NCI-H187 treated with DMSO at 0.1 percent for 48 hours (cell line): ENCODE results near the gene SLC25A21.
A peak's percentile ranks its signal among the peaks of the same experiment; 100 is the strongest.
"Not testable (repeated sequence)": the region's sequence is repeated elsewhere in the genome, so short reads cannot be mapped to it uniquely, and the experiment has no call there.

Source experiments
- DNase-seq: peaks from one replicate; lab custom pipeline; 2025; lab: John Stamatoyannopoulos, UW

The SLC25A21 gene

GRCh38 chr14:36986407-36986806 is 186.0 kb downstream of the SLC25A21 start:
- no peak for DNase-seq

- DNase-seq: no peak
Observed at GRCh38 chr14:36981832-36982529, 190.4 kb downstream of the SLC25A21 start.

- DNase-seq: not testable (repeated sequence)
Observed at GRCh38 chr14:36980413-36980812, 192.0 kb downstream of the SLC25A21 start.

GRCh38 chr14:36979863-36980262 is 192.5 kb downstream of the SLC25A21 start:
- DNase-seq: no peak

GRCh38 chr14:36976571-36977023 is 195.8 kb downstream of the SLC25A21 start:
- no peak for DNase-seq

GRCh38 chr14:36975834-36976233 is 196.6 kb downstream of the SLC25A21 start:
- peak; percentile 61 for DNase-seq

- DNase-seq: no peak
Observed at GRCh38 chr14:36974985-36975384, 197.4 kb downstream of the SLC25A21 start.

- DNase-seq: no peak
Observed at GRCh38 chr14:36973806-36974442, 198.5 kb downstream of the SLC25A21 start.

GRCh38 chr14:36971263-36971855 is 201.0 kb downstream of the SLC25A21 start:
- no peak for DNase-seq

GRCh38 chr14:36967892-36968555 is 204.4 kb downstream of the SLC25A21 start:
- DNase-seq: no peak

GRCh38 chr14:36955967-36956366 is 216.4 kb downstream of the SLC25A21 start:
- no peak for DNase-seq

GRCh38 chr14:36955376-36955775 is 217.0 kb downstream of the SLC25A21 start:
- DNase-seq: no peak

- DNase-seq: no peak
Observed at GRCh38 chr14:36952689-36953088, 219.7 kb downstream of the SLC25A21 start.

- DNase-seq: no peak
Observed at GRCh38 chr14:36951380-36951911, 221.0 kb downstream of the SLC25A21 start.

- no peak for DNase-seq
Observed at GRCh38 chr14:36950812-36951211, 221.6 kb downstream of the SLC25A21 start.

- DNase-seq: no peak
Observed at GRCh38 chr14:36949371-36949770, 223.0 kb downstream of the SLC25A21 start.

GRCh38 chr14:36948157-36948859 is 224.1 kb downstream of the SLC25A21 start:
- DNase-seq: no peak

GRCh38 chr14:36947362-36947761 is 225.0 kb downstream of the SLC25A21 start:
- no peak for DNase-seq

GRCh38 chr14:36946872-36947271 is 225.5 kb downstream of the SLC25A21 start:
- DNase-seq: no peak

- no peak for DNase-seq
Observed at GRCh38 chr14:36944307-36945010, 227.9 kb downstream of the SLC25A21 start.
